Tibial artery (tissue), 4 donors: ENCODE data around the gene PBX1.

ENCODE experiments used
- DNase-seq, 2 donors: peaks; one replicate each; pipeline ENCODE4 v3.0.0-alpha.2; 2019
- H3K27ac ChIP-seq, 2 donors: fragments of 200-600 bp; sonication (generic) in 1 of 2; 1 replicate in 1 of 2; 2 replicates in 1 of 2; pipeline ENCODE4 v1.5.1; 2018 to 2019; ENCODE audit warnings: mild to moderate bottlenecking in 1 of 2
- H3K27me3 ChIP-seq, 2 donors: fragments of 200-600 bp; sonication (generic) in 1 of 2; one replicate each; pipeline versions ENCODE4 v1.5.1 to v1.6.0; 2016 to 2019
- H3K36me3 ChIP-seq, 3 donors: fragments of 200-600 bp; sonication (generic) in 2 of 3; one replicate each; pipeline ENCODE4 v1.5.1; 2016 to 2019; ENCODE audit warnings: mild to moderate bottlenecking in 2 of 3
- H3K4me1 ChIP-seq, 4 donors: fragments of 200-600 bp; sonication (generic) in 2 of 4; 1 replicate in 3 of 4; 2 replicates in 1 of 4; pipeline ENCODE4 v1.5.1; 2016 to 2019
- H3K4me3 ChIP-seq, 2 donors: fragments of 200-600 bp; sonication (generic) in 1 of 2; 1 replicate in 1 of 2; 2 replicates in 1 of 2; pipeline ENCODE4 v1.5.1; 2018 to 2019; ENCODE audit warnings: mild to moderate bottlenecking in 2 of 2
- H3K9me3 ChIP-seq, 3 donors: fragments of 200-600 bp; sonication (generic) in 1 of 3; one replicate each; pipeline ENCODE4 v1.5.1; 2016 to 2019
- CTCF ChIP-seq, 2 experiments: fragments of 200-600 bp in 1 of 2; fragments of 450-650 bp in 1 of 2; IDR thresholded peaks; one replicate each; pipeline ENCODE4 v1.5.1; 2017 to 2019; ENCODE audit warnings: antibody characterized with exemption in 2 of 2, mild to moderate bottlenecking in 1 of 2, moderate library complexity in 1 of 2
- intact Hi-C: fragments of 100-400 bp; cut with DNase I; formaldehyde crosslinking; loops from one replicate; pipeline ENCODE4 v1.15.0; 2023; ENCODE audit warnings: low total_unique reads

PBX1 gene

GRCh38 chr1:164561472-164561871 lies 2.5 kb downstream of the PBX1 start:
- no peaks in the 10 kb centered on the region for H3K27me3 ChIP-seq
- no peak for DNase-seq
- intact Hi-C loops = no loop called here

GRCh38 chr1:164562061-164562460 lies 3.1 kb downstream of the PBX1 start:
- H3K36me3 ChIP-seq = no peaks in the 10 kb centered on the region
- H3K9me3 ChIP-seq = no peaks in the 10 kb centered on the region
- peaks cover 0 to 34% (median 3%) of the 10 kb centered on the region in 4 donors for H3K4me1 ChIP-seq
- no peak for DNase-seq
- peak overlapping the region; percentile 62 to 89 for H3K4me3 ChIP-seq
- intact Hi-C loops = no loop called here
- TF ChIP-seq CTCF (IDR thresholded peaks at IDR 0.05) = no peak
- H3K27me3 ChIP-seq = no peaks in the 10 kb centered on the region
- H3K27ac ChIP-seq = peak overlapping the region; percentile 80 to 88

More at GRCh38 chr1:164561472-164561871, 2.5 kb downstream of the PBX1 start:
- Histone ChIP-seq H3K36me3 (no peaks in the 10 kb centered on the region), H3K9me3 (no peaks in the 10 kb centered on the region), H3K27ac (peak overlapping the region; percentile 80 to 88), H3K4me1 (peaks cover 0 to 28% (median 1%) of the 10 kb centered on the region in 4 donors), H3K4me3 (peak overlapping the region; percentile 62 to 89)
- TF ChIP-seq CTCF (IDR thresholded peaks at IDR 0.05) = no peak

- Histone ChIP-seq H3K27me3 (no peaks in the 10 kb centered on the region), H3K36me3 (no peaks in the 10 kb centered on the region), H3K27ac (peak overlapping the region; percentile 80 to 88), H3K4me3 (peak overlapping the region; percentile 62 to 89), H3K9me3 (no peaks in the 10 kb centered on the region), H3K4me1 (peaks cover 0 to 37% (median 4%) of the 10 kb centered on the region in 4 donors)
- TF ChIP-seq CTCF (IDR thresholded peaks at IDR 0.05) = no peak
- no peak for DNase-seq
- intact Hi-C loops = no loop called here
These were observed 3.5 kb downstream of the PBX1 start for GRCh38 chr1:164562511-164562910.

GRCh38 chr1:164562947-164563520 lies 4.0 kb downstream of the PBX1 start:
- Histone ChIP-seq H3K36me3 (no peaks in the 10 kb centered on the region), H3K27ac (peak overlapping the region; percentile 80 to 88), H3K9me3 (no peaks in the 10 kb centered on the region), H3K4me1 (peaks cover 0 to 37% (median 7%) of the 10 kb centered on the region in 4 donors), H3K4me3 (peak overlapping the region; percentile 62 to 89), H3K27me3 (no peaks in the 10 kb centered on the region)
- TF ChIP-seq CTCF (IDR thresholded peaks at IDR 0.05) = no peak
- intact Hi-C loops = no loop called here
- no peak for DNase-seq

- no peaks in the 10 kb centered on the region for H3K27me3 ChIP-seq
- H3K36me3 ChIP-seq = no peaks in the 10 kb centered on the region
- TF ChIP-seq CTCF (IDR thresholded peaks at IDR 0.05) = no peak
- intact Hi-C loops = no loop called here
- peaks cover 0 to 43% (median 10%) of the 10 kb centered on the region in 4 donors for H3K4me1 ChIP-seq
- H3K4me3 ChIP-seq = peak overlapping the region; percentile 62 to 89
- no peaks in the 10 kb centered on the region for H3K9me3 ChIP-seq
- peak overlapping the region; percentile 80 to 88 for H3K27ac ChIP-seq
- no peak for DNase-seq
These were observed 4.9 kb downstream of the PBX1 start for GRCh38 chr1:164563721-164564360.
